ENCODE data around the gene ITSN1. TPM values are rescaled to one million over a fixed set of nuclear protein-coding genes. Genes with fewer than 3 reads are reported as not detected.
"Not testable (repeated sequence)": the region's sequence is repeated elsewhere in the genome, so short reads cannot be mapped to it uniquely, and the experiment has no call there.

Gene ITSN1
- total RNA-seq, 3 donors from 2014 or later, result 39.5 to 113 (median 58.3) TPM

DNA sequence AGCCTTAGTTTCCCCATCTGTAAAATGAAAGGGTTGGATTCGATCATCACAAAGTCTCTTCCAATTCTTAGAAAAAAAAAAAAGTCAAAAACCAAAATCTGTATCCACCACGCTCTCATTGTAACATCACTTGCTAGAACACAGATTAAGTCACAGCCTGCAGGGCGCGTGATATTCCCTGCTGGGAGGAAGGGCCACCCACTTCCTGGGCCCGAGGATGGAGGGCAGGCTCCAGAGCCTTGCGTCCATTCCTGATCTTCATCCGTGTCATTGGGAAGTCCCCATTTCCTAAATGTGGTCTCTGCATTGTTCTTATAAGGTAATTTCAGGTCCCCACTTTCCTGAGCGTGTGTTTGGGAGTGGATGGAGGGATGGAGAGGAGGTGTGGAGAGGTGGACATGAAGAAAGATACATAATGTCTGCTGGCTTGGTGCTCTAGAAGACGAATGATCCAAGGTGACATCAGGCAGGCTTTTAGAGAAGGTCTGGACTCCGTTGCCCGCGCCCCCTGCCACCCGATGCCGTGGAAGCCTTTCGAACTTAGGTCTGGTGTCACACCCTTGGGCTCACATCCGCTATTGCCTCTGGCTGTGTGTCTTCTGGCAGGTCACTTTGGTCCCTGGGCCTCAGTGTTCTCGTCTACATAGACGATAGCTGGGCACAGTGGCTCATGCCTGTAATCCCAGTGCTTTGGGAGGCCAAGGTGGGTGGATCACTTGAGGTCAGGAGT lies 217.2 kb downstream of the ITSN1 start:
- intact Hi-C loops (cut with DNase I; ENCODE audit: low total_unique reads), result no loop called here
- no peaks in the 10 kb centered on the region for H3K9me3 ChIP-seq
- H3K4me3 ChIP-seq, result no peak overlapping the region
- no peak for DNase-seq (ENCODE audit: low spot score in 2 of 2)
- no peaks in the 10 kb centered on the region for H3K27me3 ChIP-seq
- TF ChIP-seq POLR2A (IDR thresholded peaks at IDR 0.05), result no peak
- TF ChIP-seq, protein P1, sequence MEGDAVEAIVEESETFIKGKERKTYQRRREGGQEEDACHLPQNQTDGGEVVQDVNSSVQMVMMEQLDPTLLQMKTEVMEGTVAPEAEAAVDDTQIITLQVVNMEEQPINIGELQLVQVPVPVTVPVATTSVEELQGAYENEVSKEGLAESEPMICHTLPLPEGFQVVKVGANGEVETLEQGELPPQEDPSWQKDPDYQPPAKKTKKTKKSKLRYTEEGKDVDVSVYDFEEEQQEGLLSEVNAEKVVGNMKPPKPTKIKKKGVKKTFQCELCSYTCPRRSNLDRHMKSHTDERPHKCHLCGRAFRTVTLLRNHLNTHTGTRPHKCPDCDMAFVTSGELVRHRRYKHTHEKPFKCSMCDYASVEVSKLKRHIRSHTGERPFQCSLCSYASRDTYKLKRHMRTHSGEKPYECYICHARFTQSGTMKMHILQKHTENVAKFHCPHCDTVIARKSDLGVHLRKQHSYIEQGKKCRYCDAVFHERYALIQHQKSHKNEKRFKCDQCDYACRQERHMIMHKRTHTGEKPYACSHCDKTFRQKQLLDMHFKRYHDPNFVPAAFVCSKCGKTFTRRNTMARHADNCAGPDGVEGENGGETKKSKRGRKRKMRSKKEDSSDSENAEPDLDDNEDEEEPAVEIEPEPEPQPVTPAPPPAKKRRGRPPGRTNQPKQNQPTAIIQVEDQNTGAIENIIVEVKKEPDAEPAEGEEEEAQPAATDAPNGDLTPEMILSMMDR (IDR thresholded peaks at IDR 0.05), result no peak
- no peak for TF ChIP-seq POLR2AphosphoS5 (IDR thresholded peaks at IDR 0.05)
- no peaks in the 10 kb centered on the region for H3K36me3 ChIP-seq
- no peak overlapping the region for H3K27ac ChIP-seq
- no peaks in the 10 kb centered on the region for H3K4me1 ChIP-seq

DNA sequence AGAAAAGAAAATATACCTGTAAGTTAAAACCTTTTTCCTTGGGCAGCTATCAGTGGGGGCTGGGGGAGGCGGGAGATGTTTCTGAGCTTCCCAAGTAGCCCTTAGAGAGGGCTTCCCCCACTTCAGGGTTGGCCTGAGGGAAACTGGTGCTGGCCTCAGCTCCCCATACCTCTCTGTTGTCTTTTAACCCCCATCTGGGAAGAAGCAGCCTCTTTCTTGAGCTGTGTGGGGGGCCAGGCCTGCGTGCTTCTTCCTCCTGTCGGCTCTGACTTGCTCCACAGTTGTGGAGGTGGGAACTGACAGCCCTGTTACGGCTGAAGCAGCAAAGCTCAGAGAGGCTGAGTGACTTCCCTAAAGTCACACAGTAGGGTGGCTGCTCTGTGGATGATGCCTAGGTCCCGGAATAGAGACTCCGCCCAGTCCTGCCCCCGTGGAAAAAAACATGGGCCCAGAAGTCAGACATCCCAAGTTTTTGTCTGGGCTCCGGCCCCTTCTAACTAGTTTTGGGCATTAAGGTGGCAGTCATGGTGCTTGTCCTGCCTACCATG lies 218.1 kb downstream of the ITSN1 start:
- Histone ChIP-seq H3K4me1 (no peaks in the 10 kb centered on the region), H3K9me3 (no peaks in the 10 kb centered on the region), H3K4me3 (no peak overlapping the region), H3K27ac (no peak overlapping the region), H3K36me3 (no peaks in the 10 kb centered on the region), H3K27me3 (no peaks in the 10 kb centered on the region)
- intact Hi-C loops (cut with DNase I; ENCODE audit: low total_unique reads), result no loop called here
- DNase-seq (ENCODE audit: low spot score in 2 of 2), result no peak
- TF ChIP-seq POLR2AphosphoS5 (IDR thresholded peaks at IDR 0.05) (no peak), POLR2A (IDR thresholded peaks at IDR 0.05) (no peak)
- TF ChIP-seq, protein P1 (IDR thresholded peaks at IDR 0.05), result no peak

DNA sequence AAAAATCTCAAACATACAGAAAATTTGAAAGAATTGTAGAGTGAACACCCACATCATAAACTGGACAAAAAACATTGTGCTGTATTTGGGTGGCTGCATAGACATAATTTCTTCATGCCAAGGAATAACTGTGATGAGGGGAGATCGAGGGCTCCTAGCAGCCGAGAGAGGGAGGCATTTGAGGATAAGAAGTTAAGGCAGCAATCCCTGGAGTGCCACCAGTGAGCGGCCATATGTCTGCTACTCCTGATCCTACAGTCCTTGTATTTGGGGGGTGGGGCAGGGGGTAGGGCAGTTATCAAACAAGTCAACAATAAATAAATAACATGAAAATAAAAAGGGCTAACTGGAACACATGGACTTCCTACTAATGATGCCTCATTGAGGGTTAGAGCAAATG lies 218.8 kb downstream of the ITSN1 start:
- TF ChIP-seq, protein P1 (IDR thresholded peaks at IDR 0.05), result no peak
- TF ChIP-seq POLR2A (IDR thresholded peaks at IDR 0.05) (no peak), POLR2AphosphoS5 (IDR thresholded peaks at IDR 0.05) (no peak)
- H3K9me3 ChIP-seq, result no peaks in the 10 kb centered on the region
- no peak overlapping the region for H3K27ac ChIP-seq
- H3K4me3 ChIP-seq, result no peak overlapping the region
- intact Hi-C loops (cut with DNase I; ENCODE audit: low total_unique reads), result no loop called here
- H3K4me1 ChIP-seq, result no peaks in the 10 kb centered on the region
- DNase-seq (ENCODE audit: low spot score in 2 of 2), result no peak
- H3K36me3 ChIP-seq, result no peaks in the 10 kb centered on the region
- H3K27me3 ChIP-seq, result no peaks in the 10 kb centered on the region

DNA sequence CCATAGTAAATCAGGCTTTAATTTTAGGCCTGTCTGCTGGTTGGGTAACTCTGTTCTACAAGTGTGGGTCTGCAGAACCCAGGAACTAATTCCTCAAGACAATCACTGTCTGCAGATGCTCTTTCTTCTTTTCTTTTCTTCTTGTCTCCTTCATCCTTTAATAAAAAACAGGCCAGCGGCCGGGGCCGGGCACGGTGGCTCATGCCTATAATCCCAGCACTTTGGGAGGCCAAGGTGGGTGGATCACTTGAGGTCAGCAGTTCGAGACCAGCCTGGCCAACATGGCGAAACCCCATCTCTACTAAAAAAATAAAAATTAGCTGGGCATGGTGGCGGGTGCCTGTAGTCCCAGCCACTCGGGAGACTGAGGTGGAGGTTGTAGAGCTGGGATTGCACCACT lies 220.9 kb downstream of the ITSN1 start:
- H3K27ac ChIP-seq; H3K27me3 ChIP-seq; H3K36me3 ChIP-seq; intact Hi-C loops (cut with DNase I; ENCODE audit: low total_unique reads); H3K9me3 ChIP-seq; DNase-seq (ENCODE audit: low spot score in 2 of 2); H3K4me1 ChIP-seq; H3K4me3 ChIP-seq: not testable (repeated sequence)

DNA sequence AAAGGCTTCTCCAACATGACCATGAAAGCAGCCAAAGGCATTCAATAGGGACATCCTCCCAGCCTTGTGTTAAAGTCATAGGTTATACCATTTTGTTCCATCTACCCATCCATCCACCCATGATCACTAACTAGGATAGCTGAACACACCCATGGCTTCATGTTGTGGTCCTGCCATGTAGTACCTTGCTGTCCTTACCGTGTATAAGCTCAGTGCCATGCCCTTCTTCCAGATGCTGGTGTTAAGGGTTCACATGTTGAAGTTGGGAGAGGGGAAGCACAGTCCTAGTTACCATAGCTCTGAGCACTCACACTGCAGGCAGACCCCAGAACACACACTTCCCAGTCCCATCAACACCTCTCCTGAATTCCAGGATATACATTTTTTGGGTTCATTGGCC lies 221.8 kb downstream of the ITSN1 start:
- Histone ChIP-seq H3K9me3 (no peaks in the 10 kb centered on the region), H3K4me1 (no peaks in the 10 kb centered on the region), H3K27me3 (no peaks in the 10 kb centered on the region), H3K36me3 (no peaks in the 10 kb centered on the region), H3K4me3 (no peak overlapping the region), H3K27ac (no peak overlapping the region)
- TF ChIP-seq POLR2AphosphoS5 (IDR thresholded peaks at IDR 0.05), result no peak
- TF ChIP-seq, protein P1 (IDR thresholded peaks at IDR 0.05), result no peak
- TF ChIP-seq POLR2A (IDR thresholded peaks at IDR 0.05), result no peak
- intact Hi-C loops (cut with DNase I; ENCODE audit: low total_unique reads), result no loop called here
- DNase-seq (ENCODE audit: low spot score in 2 of 2), result no peak
